GM12864 (cell line): ENCODE data around the gene ACRV1.

ENCODE experiments used
- DNase-seq: peaks from one replicate; pipeline ENCODE4 v3.0.0-alpha.2; 2011; ENCODE audit warnings: low read depth
- H3K4me3 ChIP-seq: 2 replicates; pipeline ENCODE4 v1.5.1; 2011; ENCODE audit warnings: mild to moderate bottlenecking, low read depth, low read length, control low read depth
- TF ChIP-seq, protein P1 (sequence below): IDR thresholded peaks from 2 replicates; pipeline ENCODE4 v1.5.1; 2011; ENCODE audit warnings: low read depth, mild to moderate bottlenecking, moderate library complexity, low read length, control low read depth, inconsistent platforms; ENCODE audit errors: missing control alignments

Gene ACRV1

DNA sequence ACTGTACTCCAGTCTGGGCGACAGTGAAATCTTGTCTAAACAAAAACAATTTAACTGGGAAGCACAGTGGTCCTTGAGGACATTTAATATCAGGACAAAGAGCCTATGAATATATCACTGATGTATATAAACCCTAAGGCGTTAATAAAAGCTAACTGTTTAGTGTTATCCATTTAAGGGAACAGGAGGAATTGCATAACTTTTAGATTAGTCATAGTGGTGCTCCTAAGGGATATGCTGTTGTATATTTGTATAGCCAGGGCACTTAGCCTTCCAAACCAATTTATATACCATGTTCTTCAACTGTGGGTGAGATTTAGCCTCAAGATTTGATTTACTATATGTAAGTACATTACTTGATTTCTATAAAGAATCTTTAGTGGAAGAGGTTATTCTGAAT is 58.7 kb downstream of the ACRV1 start:
- no peak for DNase-seq
- TF ChIP-seq, protein P1, sequence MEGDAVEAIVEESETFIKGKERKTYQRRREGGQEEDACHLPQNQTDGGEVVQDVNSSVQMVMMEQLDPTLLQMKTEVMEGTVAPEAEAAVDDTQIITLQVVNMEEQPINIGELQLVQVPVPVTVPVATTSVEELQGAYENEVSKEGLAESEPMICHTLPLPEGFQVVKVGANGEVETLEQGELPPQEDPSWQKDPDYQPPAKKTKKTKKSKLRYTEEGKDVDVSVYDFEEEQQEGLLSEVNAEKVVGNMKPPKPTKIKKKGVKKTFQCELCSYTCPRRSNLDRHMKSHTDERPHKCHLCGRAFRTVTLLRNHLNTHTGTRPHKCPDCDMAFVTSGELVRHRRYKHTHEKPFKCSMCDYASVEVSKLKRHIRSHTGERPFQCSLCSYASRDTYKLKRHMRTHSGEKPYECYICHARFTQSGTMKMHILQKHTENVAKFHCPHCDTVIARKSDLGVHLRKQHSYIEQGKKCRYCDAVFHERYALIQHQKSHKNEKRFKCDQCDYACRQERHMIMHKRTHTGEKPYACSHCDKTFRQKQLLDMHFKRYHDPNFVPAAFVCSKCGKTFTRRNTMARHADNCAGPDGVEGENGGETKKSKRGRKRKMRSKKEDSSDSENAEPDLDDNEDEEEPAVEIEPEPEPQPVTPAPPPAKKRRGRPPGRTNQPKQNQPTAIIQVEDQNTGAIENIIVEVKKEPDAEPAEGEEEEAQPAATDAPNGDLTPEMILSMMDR = no peak
- H3K4me3 ChIP-seq = no peak overlapping the region
